HCT116 (cell line): Measurements from ENCODE around the gene KIF1A. TPM values are rescaled to one million over a fixed set of nuclear protein-coding genes. Genes with fewer than 3 reads are reported as not detected.
A peak's percentile ranks its signal among the peaks of the same experiment; 100 is the strongest.

Experiments
- ATAC-seq: fragments of 200-7000 bp; cut with Tn5 transposase; 2 replicates; pipeline ENCODE4 v1.9.1; 2020; ENCODE audit warnings: mild to moderate bottlenecking, moderate library complexity
- BruUV-seq: library from RNA; stranded (reverse); fragments of 400-500 nt; replicated peaks from 2 replicates; lab custom pipeline; 2021; lab: Mats Ljungman, UMichigan
- CTCF ChIA-PET: fragments of 300-600 bp; sonication (Branson Sonifier 250); formaldehyde crosslinking; loops from one replicate; lab custom pipeline; 2021; ENCODE audit warnings: antibody characterized with exemption; lab: Charles Lee
- POLR2A ChIA-PET: fragments of 300-600, 350-600 bp; sonication (Branson Sonifier 250); formaldehyde crosslinking; loops from one replicate; lab custom pipeline; 2021; ENCODE audit warnings: antibody characterized with exemption; lab: Charles Lee
- RAD21 ChIA-PET, 2 experiments: fragments of 300-600 bp; sonication (Branson Sonifier 250); formaldehyde crosslinking; loops; one replicate each; lab custom pipeline; 2023; ENCODE audit warnings: low total read pairs in 2 of 2; ENCODE audit not compliant: uncharacterized antibody in 2 of 2, unreplicated experiment in 2 of 2, low non-redundant PET in 1 of 2; lab: Charles Lee
- DNase-seq: peaks from one replicate; pipeline ENCODE4 v3.0.0-alpha.2; 2010; ENCODE audit warnings: low read depth, low spot score
- H2AFZ ChIP-seq: fragments of 200-600 bp; shearing (Covaris generic), sonication (generic); 2 replicates; pipeline ENCODE4 v1.6.1; 2017; ENCODE audit warnings: low read depth, mixed run types, mixed read lengths, antibody characterized with exemption, low read length; ENCODE audit not compliant: poor library complexity, severe bottlenecking
- H3K27ac ChIP-seq: 2 replicates; pipeline ENCODE4 v1.5.1; 2012; ENCODE audit warnings: low read depth, low read length
- H3K27me3 ChIP-seq: fragments of 200-600 bp; sonication (generic); 2 replicates; pipeline ENCODE4 v1.6.1; 2016; ENCODE audit warnings: mixed run types, low read length, mixed read lengths; ENCODE audit not compliant: insufficient read depth
- H3K36me3 ChIP-seq, 2 experiments: fragments of 200-500 bp in 1 of 2; fragments of 200-600 bp in 1 of 2; sonication (Bioruptor generic) in 1 of 2; sonication (generic) in 1 of 2; 2 replicates each; pipeline versions ENCODE4 v1.5.1 to v1.6.1; 2014 to 2016; ENCODE audit warnings: low read length in 2 of 2, inconsistent platforms in 1 of 2, mixed read lengths in 1 of 2, mixed run types in 1 of 2; ENCODE audit not compliant: insufficient read depth in 2 of 2, control insufficient read depth in 1 of 2
- H3K4me1 ChIP-seq, 2 experiments: fragments of 200-600 bp in 1 of 2; sonication (generic) in 1 of 2; 2 replicates each; pipeline versions ENCODE4 v1.5.1 to v1.6.1; 2012 to 2017; ENCODE audit warnings: low read length in 2 of 2, inconsistent platforms in 1 of 2, mild to moderate bottlenecking in 1 of 2, mixed read lengths in 1 of 2, mixed run types in 1 of 2, moderate library complexity in 1 of 2; ENCODE audit not compliant: insufficient read depth in 2 of 2, control insufficient read depth in 1 of 2
- H3K4me2 ChIP-seq: fragments of 200-600 bp; sonication (generic); 2 replicates; pipeline ENCODE4 v1.6.1; 2017; ENCODE audit warnings: mixed run types, low read length, mixed read lengths
- H3K4me3 ChIP-seq, 2 experiments: fragments of 200-600 bp in 1 of 2; sonication (generic) in 1 of 2; replicated peaks in 1 of 2; 2 replicates each; pipeline ENCODE4 v1.5.1; 2011 to 2016; ENCODE audit warnings: low read length in 2 of 2, control low read depth in 1 of 2, low read depth in 1 of 2, mild to moderate bottlenecking in 1 of 2, mixed read lengths in 1 of 2, mixed run types in 1 of 2
- H3K79me2 ChIP-seq: fragments of 200-600 bp; sonication (generic); 2 replicates; pipeline ENCODE4 v1.6.1; 2017; ENCODE audit warnings: mild to moderate bottlenecking, mixed run types, low read length, moderate library complexity, mixed read lengths; ENCODE audit not compliant: insufficient read depth
- H3K9ac ChIP-seq: fragments of 200-600 bp; sonication (generic); 2 replicates; pipeline ENCODE4 v1.6.1; 2016; ENCODE audit warnings: low read length, mixed read lengths
- H3K9me2 ChIP-seq: fragments of 200-600 bp; sonication (generic), shearing (Covaris generic); 2 replicates; pipeline ENCODE4 v1.6.1; 2017; ENCODE audit warnings: mixed run types, mild to moderate bottlenecking, moderate library complexity; ENCODE audit not compliant: insufficient read depth
- H3K9me3 ChIP-seq, 2 experiments: fragments of 200-500 bp in 1 of 2; fragments of 200-600 bp in 1 of 2; sonication (Bioruptor generic) in 1 of 2; sonication (generic) in 1 of 2; 2 replicates each; pipeline ENCODE4 v1.6.1; 2014 to 2017; ENCODE audit warnings: low read length in 2 of 2, mixed read lengths in 2 of 2, inconsistent platforms in 1 of 2, low read depth in 1 of 2, mild to moderate bottlenecking in 1 of 2, mixed run types in 1 of 2, moderate library complexity in 1 of 2; ENCODE audit not compliant: control insufficient read depth in 1 of 2, insufficient read depth in 1 of 2
- H4K20me1 ChIP-seq: fragments of 200-600 bp; sonication (generic), shearing (Covaris generic); 2 replicates; pipeline ENCODE4 v1.6.1; 2017; ENCODE audit warnings: mixed run types, mild to moderate bottlenecking, moderate library complexity; ENCODE audit not compliant: insufficient read depth
- CBX3 ChIP-seq: IDR thresholded peaks from 2 replicates; pipeline ENCODE4 v1.6.1; 2012; ENCODE audit warnings: low read depth
- EZH2 ChIP-seq: fragments of 200-600 bp; sonication (generic); IDR thresholded peaks from 2 replicates; pipeline ENCODE4 v1.6.1; 2017; ENCODE audit warnings: antibody characterized with exemption, mixed run types
- MAX ChIP-seq: IDR thresholded peaks from 2 replicates; pipeline ENCODE4 v1.6.1; 2012
- SIN3A ChIP-seq: IDR thresholded peaks from 2 replicates; pipeline ENCODE4 v1.6.1; 2012; ENCODE audit warnings: low read depth
- SP1 ChIP-seq: IDR thresholded peaks from 2 replicates; pipeline ENCODE4 v1.6.1; 2012; ENCODE audit warnings: low read depth
- YY1 ChIP-seq: IDR thresholded peaks from 2 replicates; pipeline ENCODE4 v1.6.1; 2011; ENCODE audit warnings: low read length, low read depth, moderate library complexity, mild to moderate bottlenecking; ENCODE audit not compliant: insufficient replicate concordance; ENCODE audit errors: extremely low read depth
- intact Hi-C: fragments of 100-400 bp; cut with micrococcal nuclease; formaldehyde crosslinking; loops from 2 replicates; pipeline ENCODE4 v1.10.0; 2022
- total RNA-seq: library from RNA; stranded (reverse); gene quantifications from one replicate; pipeline ENCODE4 v1.2.1, GENCODE V29; 2021; ENCODE audit not compliant: unreplicated experiment
- TF ChIP-seq, protein P1 (sequence below), 3 experiments: fragments of 200-600 bp in 1 of 3; sonication (generic) in 1 of 3; IDR thresholded peaks in 2 of 3; conservative IDR thresholded peaks in 1 of 3; 2 replicates each; pipeline ENCODE4 v1.5.1; 2012 to 2017; ENCODE audit warnings: low read depth in 2 of 3, low read length in 2 of 3, antibody characterized with exemption in 1 of 3, borderline replicate concordance in 1 of 3, control low read depth in 1 of 3, mild to moderate bottlenecking in 1 of 3, mixed read lengths in 1 of 3, mixed run types in 1 of 3, moderate library complexity in 1 of 3; ENCODE audit not compliant: insufficient read depth in 1 of 3

Gene KIF1A
- total RNA-seq, 1 experiment from 2014 or later = 0.27 TPM

DNA sequence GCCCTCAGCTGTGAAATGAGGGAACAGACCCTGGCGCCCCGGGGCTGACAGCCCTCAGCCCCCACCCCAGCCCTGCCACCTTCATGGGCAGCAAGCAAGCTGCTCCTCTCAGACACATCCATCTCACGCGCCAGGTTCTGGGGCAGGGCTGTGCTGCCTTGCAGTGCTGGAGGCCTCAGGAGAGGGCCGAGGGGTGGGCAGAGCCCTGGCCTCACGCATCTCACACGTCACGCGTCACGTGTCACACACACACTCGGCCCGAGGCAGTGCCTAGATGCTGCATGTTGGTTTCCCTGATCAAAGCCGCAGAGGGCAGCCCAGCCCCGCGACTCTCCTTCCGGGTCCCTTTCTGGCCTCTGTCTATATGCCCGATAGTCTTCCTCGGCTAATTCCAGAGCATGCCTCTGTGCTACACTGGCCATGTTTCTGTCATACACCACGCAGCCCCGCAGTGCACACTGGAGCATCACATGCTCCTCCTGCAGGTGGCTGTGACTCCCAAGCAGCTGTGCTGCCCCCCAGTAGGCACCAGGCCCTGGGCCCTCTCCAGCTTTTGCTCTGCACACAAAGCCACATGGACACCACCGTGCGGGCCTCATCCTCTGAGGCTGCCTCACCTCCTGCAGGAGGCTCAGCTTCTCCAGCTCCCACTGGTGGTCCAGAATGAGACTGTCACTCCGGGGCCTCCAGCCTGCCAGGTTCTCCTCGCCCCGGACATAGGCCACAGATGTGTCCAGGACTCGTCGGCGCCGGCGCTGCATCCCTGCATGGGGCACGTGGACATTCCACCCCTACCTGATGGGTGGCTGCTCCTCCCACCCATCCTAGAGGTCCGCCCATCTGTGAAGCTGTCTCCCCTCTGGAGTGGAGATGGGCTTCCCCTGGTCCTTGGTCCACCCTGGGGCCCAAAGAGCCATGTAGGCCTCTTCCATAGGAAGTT lies 97.0 kb downstream of the KIF1A start:
- no peak overlapping the region for H3K4me3 ChIP-seq
- no peaks in the 10 kb centered on the region for H4K20me1 ChIP-seq
- ChIA-PET POLR2A (no interaction called here), CTCF (no interaction called here)
- no peak overlapping the region for H3K27ac ChIP-seq
- ATAC-seq (peak; percentile 31; the same call in 1 of the 2 replicates), DNase-seq (no peak)
- H3K4me1 ChIP-seq = no peaks in the 10 kb centered on the region
- intact Hi-C loops = no loop called here
- H3K4me2 ChIP-seq = no peak overlapping the region
- no peaks in the 10 kb centered on the region for H3K36me3 ChIP-seq
- H3K9me2 ChIP-seq = no peaks in the 10 kb centered on the region
- H3K9me3 ChIP-seq = no peaks in the 10 kb centered on the region
- BruUV-seq = no TSS peak
- no peak overlapping the region for H3K9ac ChIP-seq
- TF ChIP-seq, protein P1, sequence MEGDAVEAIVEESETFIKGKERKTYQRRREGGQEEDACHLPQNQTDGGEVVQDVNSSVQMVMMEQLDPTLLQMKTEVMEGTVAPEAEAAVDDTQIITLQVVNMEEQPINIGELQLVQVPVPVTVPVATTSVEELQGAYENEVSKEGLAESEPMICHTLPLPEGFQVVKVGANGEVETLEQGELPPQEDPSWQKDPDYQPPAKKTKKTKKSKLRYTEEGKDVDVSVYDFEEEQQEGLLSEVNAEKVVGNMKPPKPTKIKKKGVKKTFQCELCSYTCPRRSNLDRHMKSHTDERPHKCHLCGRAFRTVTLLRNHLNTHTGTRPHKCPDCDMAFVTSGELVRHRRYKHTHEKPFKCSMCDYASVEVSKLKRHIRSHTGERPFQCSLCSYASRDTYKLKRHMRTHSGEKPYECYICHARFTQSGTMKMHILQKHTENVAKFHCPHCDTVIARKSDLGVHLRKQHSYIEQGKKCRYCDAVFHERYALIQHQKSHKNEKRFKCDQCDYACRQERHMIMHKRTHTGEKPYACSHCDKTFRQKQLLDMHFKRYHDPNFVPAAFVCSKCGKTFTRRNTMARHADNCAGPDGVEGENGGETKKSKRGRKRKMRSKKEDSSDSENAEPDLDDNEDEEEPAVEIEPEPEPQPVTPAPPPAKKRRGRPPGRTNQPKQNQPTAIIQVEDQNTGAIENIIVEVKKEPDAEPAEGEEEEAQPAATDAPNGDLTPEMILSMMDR (IDR thresholded peaks at IDR 0.05 in 2 of 3, conservative IDR thresholded peaks at IDR 0.05 in 1 of 3; ENCODE audit: borderline replicate concordance in 1 of 3, insufficient read depth in 1 of 3, low read depth in 2 of 3, low read length in 2 of 3) = peak in 1 of 3 experiments; percentile 10; a peak in 1 of 6 replicates
- TF ChIP-seq SIN3A = no peak
- TF ChIP-seq, all 23 proteins: peak for 1
- Histone ChIP-seq H2AFZ (no peak overlapping the region), H3K79me2 (no peaks in the 10 kb centered on the region), H3K27me3 (no peaks in the 10 kb centered on the region)
- RAD21 ChIA-PET = no interaction called here

GRCh38 chr2:240722376-240722775 lies 97.6 kb downstream of the KIF1A start:
- Histone ChIP-seq H3K4me2 (no peak overlapping the region), H3K4me1 (no peaks in the 10 kb centered on the region), H3K9me3 (no peaks in the 10 kb centered on the region), H3K79me2 (no peaks in the 10 kb centered on the region), H3K27me3 (no peaks in the 10 kb centered on the region), H3K27ac (no peak overlapping the region), H2AFZ (no peak overlapping the region), H3K4me3 (no peak overlapping the region), H3K9ac (no peak overlapping the region), H3K9me2 (no peaks in the 10 kb centered on the region), H3K36me3 (no peaks in the 10 kb centered on the region), H4K20me1 (no peaks in the 10 kb centered on the region)
- DNase-seq (no peak), ATAC-seq (no peak)
- CTCF ChIA-PET = no interaction called here
- POLR2A ChIA-PET = no interaction called here
- no TSS peak for BruUV-seq
- TF ChIP-seq CBX3 = no peak
- no peak for TF ChIP-seq MAX
- TF ChIP-seq YY1 = no peak
- no peak for TF ChIP-seq EZH2
- no peak for TF ChIP-seq SP1
- RAD21 ChIA-PET = no interaction called here
- intact Hi-C loops = no loop called here
